T-helper 17 cell (primary cell): ENCODE measurements around the gene METTL17. TPM values are rescaled to one million over a fixed set of nuclear protein-coding genes. Genes with fewer than 3 reads are reported as not detected.
"Not testable (repeated sequence)": the region's sequence is repeated elsewhere in the genome, so short reads cannot be mapped to it uniquely, and the experiment has no call there.

Experiments used
- ATAC-seq: fragments of 150-1000 bp; cut with Tn5 transposase; 2 replicates; pipeline ENCODE4 v1.10.0; 2021; ENCODE audit warnings: mild to moderate bottlenecking, moderate library complexity
- DNase-seq, 3 donors: peaks; one replicate each; pipeline versions ENCODE4 v3.0.0 to v3.0.0-alpha.2; 2020 to 2021
- H3K9me3 ChIP-seq: one replicate; pipeline ENCODE4 v1.7.0; 2013; ENCODE audit warnings: low read length, mild to moderate bottlenecking; ENCODE audit not compliant: control insufficient read depth, poor library complexity, severe bottlenecking
- H3K27ac Mint-ChIP-seq: one replicate; pipeline ENCODE4 v1.8.0; 2022; ENCODE audit warnings: mild to moderate bottlenecking, moderate library complexity, mixed read lengths
- H3K27me3 Mint-ChIP-seq: one replicate; pipeline ENCODE4 v1.8.0; 2022; ENCODE audit warnings: mixed read lengths
- H3K36me3 Mint-ChIP-seq: one replicate; pipeline ENCODE4 v1.8.0; 2022; ENCODE audit warnings: low read depth, mixed read lengths
- H3K4me1 Mint-ChIP-seq: one replicate; pipeline ENCODE4 v1.8.0; 2022; ENCODE audit warnings: mild to moderate bottlenecking, mixed read lengths
- H3K4me3 Mint-ChIP-seq: one replicate; pipeline ENCODE4 v1.8.0; 2022; ENCODE audit warnings: mild to moderate bottlenecking, moderate library complexity, mixed read lengths
- total RNA-seq, 4 donors: library from RNA in 2 of 4; stranded (reverse) in 2 of 4; gene quantifications; one replicate each; pipeline ENCODE4 v1.2.3 and lab custom pipeline; 2022 to 2026

METTL17 gene
- 10 to 100 TPM; 76.6 to 91.2 TPM for total RNA-seq
- total RNA-seq (lab: John Stamatoyannopoulos, UW) = 65.2 to 141 reads per million in 2 donors

- Mint-ChIP-seq H3K27ac (peak within 1 kb of the TSS; percentile 96), H3K4me1 (peaks cover 22% of the 10 kb centered on the region), H3K27me3 (no peaks in the 10 kb centered on the region), H3K4me3 (peak within 1 kb of the TSS; percentile 91), H3K36me3 (peaks cover 5% of the 10 kb centered on the region)
- ATAC-seq (peak; percentile 94), DNase-seq (peak; percentile 66 to 76 (median 71))
- H3K9me3 ChIP-seq = no peaks in the 10 kb centered on the region
Observed at GRCh38 chr14:20989787-20990600, at the start of gene METTL17. Gene METTL17 (plus strand): TSS chr14:20989980. CDS start chr14:20990003, 23 bp downstream.

- H3K27me3 Mint-ChIP-seq = peaks cover 36% of the 10 kb centered on the region
- H3K36me3 Mint-ChIP-seq, H3K4me1 Mint-ChIP-seq, ATAC-seq, H3K9me3 ChIP-seq, H3K27ac Mint-ChIP-seq, DNase-seq, H3K4me3 Mint-ChIP-seq: not testable (repeated sequence)
Observed at GRCh38 chr14:20945146-20945545, 44.6 kb upstream of the METTL17 start.

GRCh38 chr14:20946707-20947106 lies 43.1 kb upstream of the METTL17 start:
- not testable (repeated sequence) for DNase-seq, H3K27ac Mint-ChIP-seq, H3K36me3 Mint-ChIP-seq, H3K9me3 ChIP-seq, H3K4me1 Mint-ChIP-seq, ATAC-seq, H3K4me3 Mint-ChIP-seq
- H3K27me3 Mint-ChIP-seq = peaks cover 34% of the 10 kb centered on the region

- H3K27me3 Mint-ChIP-seq = peaks cover 42% of the 10 kb centered on the region
- H3K4me3 Mint-ChIP-seq = peak within 1 kb of the TSS; percentile 2
- H3K4me1 Mint-ChIP-seq = peaks cover 15% of the 10 kb centered on the region
- not testable (repeated sequence) for H3K36me3 Mint-ChIP-seq, H3K27ac Mint-ChIP-seq, ATAC-seq, H3K9me3 ChIP-seq, DNase-seq
Observed at GRCh38 chr14:20954736-20955537, 34.8 kb upstream of the METTL17 start, which contains the start of gene RNASE2. Gene RNASE2 (plus strand): TSS chr14:20955487. CDS start chr14:20955772, 285 bp downstream.

GRCh38 chr14:20955538-20955873 lies 34.3 kb upstream of the METTL17 start:
- H3K36me3 Mint-ChIP-seq, DNase-seq, H3K9me3 ChIP-seq, H3K27ac Mint-ChIP-seq, H3K4me3 Mint-ChIP-seq, ATAC-seq: not testable (repeated sequence)
- peaks cover 37% of the 10 kb centered on the region for H3K27me3 Mint-ChIP-seq
- H3K4me1 Mint-ChIP-seq = peaks cover 18% of the 10 kb centered on the region

- Mint-ChIP-seq H3K4me1 (peaks cover 24% of the 10 kb centered on the region), H3K27me3 (peaks cover 39% of the 10 kb centered on the region), H3K4me3 (peak overlapping the region; percentile 2), H3K27ac (no peak overlapping the region), H3K36me3 (no peaks in the 10 kb centered on the region)
- no peak for DNase-seq
- no peak for ATAC-seq
- H3K9me3 ChIP-seq = no peaks in the 10 kb centered on the region
Observed at GRCh38 chr14:20956376-20956976, 33.3 kb upstream of the METTL17 start.

GRCh38 chr14:20958946-20959345 lies 30.8 kb upstream of the METTL17 start:
- H3K9me3 ChIP-seq, ATAC-seq, H3K4me3 Mint-ChIP-seq, H3K27ac Mint-ChIP-seq, DNase-seq, H3K36me3 Mint-ChIP-seq: not testable (repeated sequence)
- H3K4me1 Mint-ChIP-seq = peaks cover 29% of the 10 kb centered on the region
- peaks cover 53% of the 10 kb centered on the region for H3K27me3 Mint-ChIP-seq

GRCh38 chr14:20969336-20969735 lies 20.4 kb upstream of the METTL17 start:
- H3K36me3 Mint-ChIP-seq = peaks cover 4% of the 10 kb centered on the region
- peaks cover 47% of the 10 kb centered on the region for H3K27me3 Mint-ChIP-seq
- no peaks in the 10 kb centered on the region for H3K9me3 ChIP-seq
- no peak overlapping the region for H3K27ac Mint-ChIP-seq
- ATAC-seq = no peak
- DNase-seq = no peak
- no peak overlapping the region for H3K4me3 Mint-ChIP-seq
- H3K4me1 Mint-ChIP-seq = peaks cover 15% of the 10 kb centered on the region

- H3K27me3 Mint-ChIP-seq = peaks cover 39% of the 10 kb centered on the region
- no peaks in the 10 kb centered on the region for H3K9me3 ChIP-seq
- H3K27ac Mint-ChIP-seq = peak overlapping the region; percentile 84
- H3K36me3 Mint-ChIP-seq = peaks cover 4% of the 10 kb centered on the region
- H3K4me1 Mint-ChIP-seq = peaks cover 15% of the 10 kb centered on the region
- ATAC-seq (peak; percentile 2), DNase-seq (no peak)
- H3K4me3 Mint-ChIP-seq = peak overlapping the region; percentile 90
Observed at GRCh38 chr14:20970647-20970982, 19.2 kb upstream of the METTL17 start.

GRCh38 chr14:20970983-20971704 lies 18.6 kb upstream of the METTL17 start:
- Mint-ChIP-seq H3K27ac (peak overlapping the region; percentile 84), H3K27me3 (peaks cover 39% of the 10 kb centered on the region), H3K36me3 (peaks cover 4% of the 10 kb centered on the region), H3K4me1 (peaks cover 15% of the 10 kb centered on the region), H3K4me3 (peak overlapping the region; percentile 90)
- H3K9me3 ChIP-seq = no peaks in the 10 kb centered on the region
- peak; percentile 92 for ATAC-seq
- DNase-seq = peak; percentile 65 to 74 (median 67)

- peaks cover 15% of the 10 kb centered on the region for H3K4me1 Mint-ChIP-seq
- peak overlapping the region; percentile 84 for H3K27ac Mint-ChIP-seq
- peaks cover 39% of the 10 kb centered on the region for H3K27me3 Mint-ChIP-seq
- ATAC-seq (no peak), DNase-seq (no peak)
- H3K4me3 Mint-ChIP-seq = peak overlapping the region; percentile 90
- H3K36me3 Mint-ChIP-seq = peaks cover 4% of the 10 kb centered on the region
- H3K9me3 ChIP-seq = no peaks in the 10 kb centered on the region
Observed at GRCh38 chr14:20971705-20972021, 18.1 kb upstream of the METTL17 start.

- ATAC-seq = no peak
- H3K36me3 Mint-ChIP-seq = no peaks in the 10 kb centered on the region
- H3K9me3 ChIP-seq = no peaks in the 10 kb centered on the region
- no peak for DNase-seq
- H3K4me3 Mint-ChIP-seq = no peak overlapping the region
- H3K27me3 Mint-ChIP-seq = peaks cover 24% of the 10 kb centered on the region
- peaks cover 11% of the 10 kb centered on the region for H3K4me1 Mint-ChIP-seq
- H3K27ac Mint-ChIP-seq = no peak overlapping the region
Observed at GRCh38 chr14:20973501-20973900, 16.3 kb upstream of the METTL17 start.

GRCh38 chr14:20976291-20976690 lies 13.5 kb upstream of the METTL17 start:
- Mint-ChIP-seq H3K36me3 (no peaks in the 10 kb centered on the region), H3K27ac (no peak overlapping the region), H3K4me3 (no peak overlapping the region), H3K4me1 (peaks cover 5% of the 10 kb centered on the region), H3K27me3 (peaks cover 37% of the 10 kb centered on the region)
- no peak for DNase-seq
- ATAC-seq = no peak
- H3K9me3 ChIP-seq = no peaks in the 10 kb centered on the region
